GM12878 (cell line): Measurements from ENCODE around the gene CNNM4. TPM values are rescaled to one million over a fixed set of nuclear protein-coding genes. Genes with fewer than 3 reads are reported as not detected.

ENCODE experiments used
- ATAC-seq: fragments of 200-7000 bp; cut with Tn5 transposase; 3 replicates; pipeline ENCODE4 v1.9.1; 2020; ENCODE audit warnings: mild to moderate bottlenecking, moderate library complexity
- BruUV-seq: library from RNA; stranded (reverse); fragments of 400-500 nt; replicated peaks from 2 replicates; lab custom pipeline; 2021; lab: Mats Ljungman, UMichigan
- CTCF ChIA-PET: fragments of 300-600 bp; sonication (Branson Sonifier 250); formaldehyde crosslinking; extraction: SDS; loops from one replicate; lab custom pipeline; 2021; ENCODE audit warnings: inconsistent platforms; lab: Yijun Ruan, JAX
- POLR2A ChIA-PET: fragments of 350-600 bp; formaldehyde crosslinking; extraction: SDS; loops from one replicate; lab custom pipeline; 2021; ENCODE audit warnings: inconsistent platforms; lab: Charles Lee
- RAD21 ChIA-PET: fragments of 300-600 bp; sonication (Branson Sonifier 250); formaldehyde crosslinking; loops from one replicate; lab custom pipeline; 2023; ENCODE audit warnings: antibody characterized with exemption; ENCODE audit not compliant: unreplicated experiment; lab: Charles Lee
- SMC1A ChIA-PET: fragments of 300-600 bp; sonication (Branson Sonifier 250); formaldehyde crosslinking; loops from one replicate; lab custom pipeline; 2023; ENCODE audit not compliant: unreplicated experiment, uncharacterized antibody; lab: Charles Lee
- DNase-seq: peaks from one replicate; pipeline ENCODE4 v3.0.0-alpha.2; 2011; ENCODE audit warnings: low read depth, low spot score
- FAIRE-seq: peaks from 3 replicates; lab custom pipeline; 2011; peaks lifted over from hg19 to GRCh38; lab: Jason Lieb, UNC
- H2AFZ ChIP-seq: 2 replicates; pipeline ENCODE4 v1.6.0; 2011; ENCODE audit warnings: low read depth, low read length, control low read depth; ENCODE audit not compliant: control insufficient read depth
- H3K27ac ChIP-seq: 2 replicates; pipeline ENCODE4 v1.5.1; 2011; ENCODE audit warnings: control low read depth; ENCODE audit not compliant: control insufficient read depth, insufficient read depth
- H3K27me3 ChIP-seq, 2 experiments: replicated peaks in 1 of 2; 2 replicates each; pipeline versions ENCODE4 v1.6.0 to v1.6.1; 2011; ENCODE audit warnings: low read length in 1 of 2; ENCODE audit not compliant: control insufficient read depth in 2 of 2, insufficient read depth in 2 of 2
- H3K36me3 ChIP-seq, 2 experiments: 2 replicates each; pipeline ENCODE4 v1.5.1; 2011; ENCODE audit warnings: low read length in 1 of 2; ENCODE audit not compliant: control insufficient read depth in 2 of 2, insufficient read depth in 2 of 2
- H3K4me1 ChIP-seq: 2 replicates; pipeline ENCODE4 v1.6.1; 2011; ENCODE audit warnings: mild to moderate bottlenecking, low read length, moderate library complexity, mixed read lengths; ENCODE audit not compliant: control insufficient read depth, insufficient read depth
- H3K4me2 ChIP-seq: 2 replicates; pipeline ENCODE4 v1.6.0; 2011; ENCODE audit warnings: control low read depth; ENCODE audit not compliant: control insufficient read depth, insufficient read depth
- H3K4me3 ChIP-seq: fragments of 200-600 bp; sonication (generic); 2 replicates; pipeline ENCODE4 v1.5.1; 2016
- H3K79me2 ChIP-seq: 2 replicates; pipeline ENCODE4 v1.6.0; 2011; ENCODE audit warnings: low read length; ENCODE audit not compliant: control insufficient read depth, insufficient read depth
- H3K9ac ChIP-seq: 2 replicates; pipeline ENCODE4 v1.8.0; 2011; ENCODE audit warnings: low read length, control low read depth, mixed read lengths; ENCODE audit not compliant: control insufficient read depth, insufficient read depth
- H3K9me3 ChIP-seq: replicated peaks from 3 replicates; pipeline ENCODE4 v1.5.1; 2011; ENCODE audit warnings: mild to moderate bottlenecking, low read length; ENCODE audit not compliant: control insufficient read depth, insufficient read depth
- H4K20me1 ChIP-seq: 2 replicates; pipeline ENCODE4 v1.6.0; 2011; ENCODE audit not compliant: control insufficient read depth, insufficient read depth
- E2F8 ChIP-seq: fragments of 450-650 bp; IDR thresholded peaks from 2 replicates; pipeline ENCODE4 v1.6.1; 2018; ENCODE audit warnings: mild to moderate bottlenecking, low read depth, moderate library complexity; ENCODE audit not compliant: partially characterized antibody
- NFYB ChIP-seq: IDR thresholded peaks from 2 replicates; pipeline ENCODE4 v1.6.1; 2011; ENCODE audit warnings: low read depth, mild to moderate bottlenecking, low read length, improper control_type of control experiment, moderate library complexity; ENCODE audit not compliant: insufficient read depth
- PML ChIP-seq: IDR thresholded peaks from 2 replicates; pipeline ENCODE4 v1.6.1; 2012; ENCODE audit warnings: low read length, inconsistent platforms
- PRDM15 ChIP-seq: fragments of 450-650 bp; formaldehyde crosslinking; IDR thresholded peaks from 2 replicates; pipeline ENCODE4 v1.4.0; 2020; ENCODE audit warnings: mild to moderate bottlenecking, moderate library complexity
- RCOR1 ChIP-seq: conservative IDR thresholded peaks from 2 replicates; pipeline ENCODE4 v1.6.1; 2012; ENCODE audit warnings: low read depth, low read length, improper control_type of control experiment
- RELA ChIP-seq: fragments of 450-650 bp; IDR thresholded peaks from 2 replicates; pipeline ENCODE4 v1.8.0; 2014; ENCODE audit warnings: borderline replicate concordance; ENCODE audit not compliant: partially characterized antibody
- SIX5 ChIP-seq: IDR thresholded peaks from 2 replicates; pipeline ENCODE4 v1.6.1; 2011; ENCODE audit warnings: mild to moderate bottlenecking, low read depth, low read length, moderate library complexity; ENCODE audit not compliant: severe bottlenecking
- USF1 ChIP-seq: IDR thresholded peaks from 2 replicates; pipeline ENCODE4 v1.6.1; 2011; ENCODE audit warnings: borderline replicate concordance, low read depth, mild to moderate bottlenecking, moderate library complexity, mixed read lengths, low read length; ENCODE audit not compliant: insufficient read depth; ENCODE audit errors: extremely low read length
- ZNF592 ChIP-seq: fragments of 450-650 bp; IDR thresholded peaks from 2 replicates; pipeline ENCODE4 v1.6.1; 2017; ENCODE audit warnings: mild to moderate bottlenecking, moderate library complexity
- WGBS: methylation state at CpG from one replicate; pipeline ENCODE4 v1.1.6; 2016; ENCODE audit warnings: low lambda C conversion rate; ENCODE audit not compliant: insufficient replicate concordance, insufficient coverage; ENCODE audit errors: missing lambda C conversion rate; 5-methylcytosine and 5-hydroxymethylcytosine counted together
- in situ Hi-C: fragments of 300-500 bp; cut with MboI; formaldehyde crosslinking; loops from 9 replicates; pipeline ENCODE4 v1.14.3; 2018; ENCODE audit warnings: mixed read lengths
- intact Hi-C: fragments of 100-400 bp; cut with micrococcal nuclease; formaldehyde crosslinking; loops from one replicate; pipeline ENCODE4 v1.14.2; 2022; ENCODE audit not compliant: unreplicated experiment
- polyA plus RNA-seq, 11 experiments: library from polyadenylated mRNA; depleted of rRNA in 4 of 11; unstranded in 6 of 11; stranded (reverse) in 5 of 11; fragments of >200 nt; fragmentation: Nextera tagmentation in 4 of 11; fragmentation: Illumina TruSeq in 1 of 11; extraction: Ambion mirVana in 4 of 11; extraction: Trizol in 1 of 11; gene quantifications; 1 replicate in 1 of 11; 2 replicates in 10 of 11; pipeline versions ENCODE4 v1.2.1 to v1.2.3, GENCODE V29; 2011 to 2016; ENCODE audit warnings: inconsistent platforms in 2 of 11, missing spikeins in 2 of 11, low read depth in 1 of 11
- total RNA-seq, 4 experiments: library from RNA; depleted of rRNA in 3 of 4; stranded (reverse); fragments of >200 nt in 3 of 4; fragmentation: Illumina TruSeq in 1 of 4; extraction: Trizol in 1 of 4; gene quantifications; 2 replicates each; pipeline versions ENCODE4 v1.2.1 to v1.2.3, GENCODE V29; 2013 to 2021

CNNM4 gene
- total and polyA plus RNA-seq, 10 of the 15 experiments (the other 5 are each of a cell fraction or from before 2014, with no cell fraction given) = 2.4 to 13.8 (median 8.1) TPM

GRCh38 chr2:96824079-96824870, 63.6 kb downstream of the CNNM4 start:
- ChIA-PET SMC1A (no interaction called here), CTCF (interaction anchor here (1.0 kb wide), 1 partner anchor 9 kb away, joined by 3 read pairs; no protein-coding TSS in a partner anchor), POLR2A (interaction anchor here (0.7 kb wide), 1 partner anchor 785 kb away, joined by 3 read pairs; no protein-coding TSS in a partner anchor), RAD21 (no interaction called here)
- WGBS = 80% methylated on average over 6 of the region's 6 CpGs
- Histone ChIP-seq H3K4me3 (no peak overlapping the region), H3K9ac (no peak overlapping the region), H3K27ac (no peak overlapping the region), H3K4me2 (no peak overlapping the region), H3K79me2 (peaks cover 5% of the 10 kb centered on the region), H3K4me1 (no peaks in the 10 kb centered on the region), H2AFZ (no peak overlapping the region), H4K20me1 (0 out of 2 replicates have a peak, but pooled peaks cover 3% of the 10 kb centered on the region), H3K27me3 (no peaks in the 10 kb centered on the region), H3K36me3 (peaks cover 3 to 13% of the 10 kb centered on the region in 2 experiments; a peak in 3 of 4 replicates), H3K9me3 (no peaks in the 10 kb centered on the region)
- no TSS peak for BruUV-seq
- in situ Hi-C loops = no loop called here
- FAIRE-seq = peak; percentile 27
- intact Hi-C loops = no loop called here
- ATAC-seq = no peak
- no peak for DNase-seq
- TF ChIP-seq PRDM15 (CRISPR knock-in tag) (no peak), SIX5 (no peak), NFYB (no peak), PML (no peak), E2F8 (no peak), RCOR1 (no peak), ZNF592 (no peak), USF1 (no peak), RELA (no peak)
